Lung (tissue), 12 donors: ENCODE measurements around the gene TLR9. TPM values are rescaled to one million over a fixed set of nuclear protein-coding genes. Genes with fewer than 3 reads are reported as not detected.

Experiments used
- ATAC-seq: fragments of 200-7000 bp; cut with Tn5 transposase; one replicate; pipeline ENCODE4 v1.9.1; 2020; ENCODE audit warnings: moderate number of reproducible peaks; ENCODE audit not compliant: insufficient read depth, low FRiP score
- DNase-seq, 3 donors: peaks; one replicate each; pipeline ENCODE4 v3.0.0-alpha.2; 2013 to 2017
- H3K27ac ChIP-seq, 2 donors: one replicate each; pipeline ENCODE4 v1.5.1; 2013; ENCODE audit warnings: mild to moderate bottlenecking in 2 of 2, moderate library complexity in 2 of 2, control low read depth in 1 of 2, inconsistent platforms in 1 of 2, low read depth in 1 of 2, low read length in 1 of 2
- H3K27me3 ChIP-seq, 3 donors: one replicate each; pipeline ENCODE4 v1.5.1; 2013; ENCODE audit warnings: low read length in 2 of 3; ENCODE audit not compliant: control insufficient read depth in 3 of 3, insufficient read depth in 3 of 3
- H3K36me3 ChIP-seq, 4 donors: one replicate each; pipeline ENCODE4 v1.5.1; 2013; ENCODE audit warnings: low read length in 4 of 4, mild to moderate bottlenecking in 1 of 4, moderate library complexity in 1 of 4; ENCODE audit not compliant: control insufficient read depth in 4 of 4, insufficient read depth in 4 of 4
- H3K4me1 ChIP-seq, 5 donors: one replicate each; pipeline ENCODE4 v1.5.1; 2013; ENCODE audit warnings: low read length in 5 of 5, mild to moderate bottlenecking in 2 of 5, moderate library complexity in 1 of 5; ENCODE audit not compliant: control insufficient read depth in 5 of 5, insufficient read depth in 5 of 5
- H3K4me3 ChIP-seq: one replicate; pipeline ENCODE4 v1.5.1; 2013; ENCODE audit warnings: mild to moderate bottlenecking, control low read depth, moderate library complexity
- H3K9ac ChIP-seq, 2 donors: one replicate each; pipeline ENCODE4 v1.5.1; 2013; ENCODE audit warnings: low read length in 2 of 2, control low read depth in 1 of 2; ENCODE audit not compliant: insufficient read depth in 1 of 2
- H3K9me3 ChIP-seq, 4 donors: one replicate each; pipeline ENCODE4 v1.5.1; 2013; ENCODE audit warnings: low read length in 3 of 4, mild to moderate bottlenecking in 1 of 4, moderate library complexity in 1 of 4; ENCODE audit not compliant: control insufficient read depth in 4 of 4, insufficient read depth in 3 of 4
- CTCF ChIP-seq: IDR thresholded peaks from 2 replicates; pipeline ENCODE4 v1.5.1; 2012; ENCODE audit warnings: mild to moderate bottlenecking; ENCODE audit errors: control extremely low read depth, extremely low read depth
- WGBS, 2 donors: extraction: QIAGEN DNeasy Blood & Tissue Kit; methylation state at CpG; one replicate each; pipeline ENCODE4 v1.1.7; 2013; 5-methylcytosine and 5-hydroxymethylcytosine counted together
- polyA plus RNA-seq, 2 donors: library from polyadenylated mRNA; stranded (reverse); fragments of 200-250 nt; gene quantifications; one replicate each; pipeline ENCODE4 v1.2.1, GENCODE V29; 2013
- total RNA-seq, 2 donors: library from RNA; depleted of rRNA in 1 of 2; stranded (reverse); fragments of >200 nt in 1 of 2; gene quantifications; one replicate each; pipeline ENCODE4 v1.2.1, GENCODE V29; 2014 to 2021
- donor health status: control.
- donor health status: control.
- donor health status: Bipolar disorder and iron deficiency.
- donor health status: healthy.
- donor health status: DM: yes; HTN: yes; CAD: no.

TLR9 gene
- total and polyA plus RNA-seq, 4 donors: 0.20 to 1.1 (median 0.37) TPM

GRCh38 chr3:52185837-52186236 is 39.6 kb downstream of the TLR9 start:
- TF ChIP-seq CTCF: no peak
- Histone ChIP-seq H3K4me1 (peaks cover 6 to 22% (median 12%) of the 10 kb centered on the region in 5 donors), H3K27ac (no peak overlapping the region), H3K9me3 (no peaks in the 10 kb centered on the region), H3K27me3 (no peaks in the 10 kb centered on the region), H3K36me3 (no peaks in the 10 kb centered on the region), H3K4me3 (no peak overlapping the region), H3K9ac (no peak overlapping the region)
- WGBS, 2 donors: 45 to 71% methylated on average over 3 of the region's 3 CpGs
- no peak for DNase-seq
- no peak for ATAC-seq

GRCh38 chr3:52185311-52185710 is 40.1 kb downstream of the TLR9 start:
- Histone ChIP-seq H3K36me3 (no peaks in the 10 kb centered on the region), H3K4me3 (no peak overlapping the region), H3K9me3 (no peaks in the 10 kb centered on the region), H3K27me3 (no peaks in the 10 kb centered on the region), H3K27ac (no peak overlapping the region), H3K9ac (no peak overlapping the region), H3K4me1 (peaks cover 2 to 17% (median 7%) of the 10 kb centered on the region in 5 donors)
- WGBS, 2 donors: 70 to 93% methylated on average over 6 of the region's 6 CpGs
- ATAC-seq (no peak), DNase-seq (no peak)
- TF ChIP-seq CTCF: no peak

- Histone ChIP-seq H3K27ac (no peak overlapping the region), H3K4me3 (no peak overlapping the region), H3K4me1 (peaks cover under 1 to 11% (median 4%) of the 10 kb centered on the region in 5 donors), H3K9ac (no peak overlapping the region), H3K9me3 (no peaks in the 10 kb centered on the region), H3K27me3 (no peaks in the 10 kb centered on the region), H3K36me3 (no peaks in the 10 kb centered on the region)
- TF ChIP-seq CTCF: no peak
- no peak for ATAC-seq
- WGBS, 2 donors: 91 to 96% methylated on average over 8 of the region's 8 CpGs
- no peak for DNase-seq
These were observed 40.8 kb downstream of the TLR9 start for GRCh38 chr3:52184690-52185089.

- Histone ChIP-seq H3K9me3 (no peaks in the 10 kb centered on the region), H3K9ac (no peak overlapping the region), H3K4me3 (no peak overlapping the region), H3K4me1 (peaks cover 0 to 7% (median 4%) of the 10 kb centered on the region in 5 donors), H3K27me3 (no peaks in the 10 kb centered on the region), H3K36me3 (no peaks in the 10 kb centered on the region), H3K27ac (peak overlapping the region in 1 of 2 donors; percentile 30)
- ATAC-seq: no peak
- TF ChIP-seq CTCF: no peak
- no peak for DNase-seq
- WGBS, 2 donors: 64 to 81% methylated on average over 7 of the region's 7 CpGs
These were observed 41.5 kb downstream of the TLR9 start for GRCh38 chr3:52183786-52184445.
